ENCODE measurements around the gene NLRP14.

Gene NLRP14

DNA sequence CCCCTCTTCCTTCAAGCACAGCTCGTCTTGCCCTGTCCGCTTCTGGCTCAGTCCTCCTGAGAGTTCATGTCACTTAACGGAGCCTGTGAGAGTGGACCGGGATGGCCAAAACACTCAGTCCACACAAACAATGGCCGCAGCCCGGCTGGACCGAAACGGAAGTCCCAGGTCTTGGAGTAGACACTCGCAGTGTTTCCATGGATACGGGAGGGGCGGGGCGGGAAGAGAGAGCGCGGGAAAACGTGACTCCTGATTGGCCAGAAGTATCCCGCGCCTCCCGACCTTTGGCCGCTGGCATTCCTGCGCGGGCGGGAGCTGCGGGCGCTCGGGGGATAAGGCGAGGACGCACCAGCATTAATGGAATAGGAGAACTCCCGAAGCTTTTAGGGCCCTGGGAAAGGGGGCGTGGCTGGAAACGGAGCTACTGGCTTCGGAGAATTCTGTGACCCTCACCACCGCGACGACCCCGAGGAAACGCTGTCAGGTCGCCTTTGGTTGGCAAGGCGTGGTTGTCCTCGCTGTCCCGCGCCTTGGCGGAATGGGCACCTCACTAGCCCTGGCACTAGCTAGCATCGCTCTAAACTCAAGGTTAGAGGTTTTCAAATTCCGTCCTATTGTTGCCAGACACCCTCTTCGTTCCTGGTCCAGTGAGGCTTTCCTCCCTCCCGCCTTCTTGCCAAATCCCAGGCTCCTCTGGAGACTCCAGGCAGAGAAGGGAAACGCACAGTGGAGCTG is at the start of gene NLRP14, which contains the start of gene ZNF214:
NLRP14 (plus strand) TSS at position 297 of the 735 bp plus-strand sequence. CDS start 18,108 bp downstream, outside the sequence.
ZNF214 (minus strand) TSS at position 164 of the 735 bp plus-strand sequence. CDS start 17,511 bp downstream, outside the sequence.
- DNase-seq = no peak

GRCh38 chr11:6979365-6979764 is 40.9 kb upstream of the NLRP14 start:
- DNase-seq = no peak

DNA sequence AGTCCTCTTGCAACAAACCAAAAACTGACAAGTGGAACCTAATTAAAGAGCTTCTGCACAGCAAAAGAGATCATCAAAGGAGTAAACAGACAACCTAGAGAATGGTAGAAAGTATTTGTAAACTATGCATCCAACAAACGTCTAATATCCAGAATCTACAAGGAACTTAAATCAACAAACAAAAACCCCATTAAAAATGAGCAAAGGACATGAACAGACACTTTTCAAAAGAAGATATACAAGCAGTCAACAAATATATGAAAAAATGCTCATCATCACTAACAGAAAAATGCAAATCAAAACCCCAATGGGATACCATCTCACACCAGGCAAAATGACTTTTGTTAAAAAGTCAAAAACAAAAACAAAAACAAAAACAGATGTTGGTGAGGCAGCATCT is 33.8 kb upstream of the NLRP14 start:
- DNase-seq = no peak

DNA sequence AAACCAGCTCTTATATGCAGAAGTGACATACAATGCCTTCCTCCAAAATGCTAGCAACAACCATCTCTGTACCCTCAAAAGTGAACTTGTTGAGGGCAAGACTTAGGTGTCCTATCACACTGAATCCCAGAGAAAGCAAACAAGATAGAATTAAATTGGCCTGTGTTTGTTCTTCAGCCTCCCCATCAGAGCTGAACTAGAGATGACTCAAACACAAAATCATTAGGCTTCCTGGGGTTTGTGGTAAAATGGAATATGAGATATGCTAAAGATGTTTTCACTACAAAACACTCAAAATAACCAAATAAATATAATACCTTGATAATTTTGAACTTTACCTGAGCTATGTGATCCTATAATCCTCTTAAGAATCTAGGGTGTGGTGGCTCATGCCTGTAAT is 31.8 kb upstream of the NLRP14 start:
- DNase-seq = no peak

DNA sequence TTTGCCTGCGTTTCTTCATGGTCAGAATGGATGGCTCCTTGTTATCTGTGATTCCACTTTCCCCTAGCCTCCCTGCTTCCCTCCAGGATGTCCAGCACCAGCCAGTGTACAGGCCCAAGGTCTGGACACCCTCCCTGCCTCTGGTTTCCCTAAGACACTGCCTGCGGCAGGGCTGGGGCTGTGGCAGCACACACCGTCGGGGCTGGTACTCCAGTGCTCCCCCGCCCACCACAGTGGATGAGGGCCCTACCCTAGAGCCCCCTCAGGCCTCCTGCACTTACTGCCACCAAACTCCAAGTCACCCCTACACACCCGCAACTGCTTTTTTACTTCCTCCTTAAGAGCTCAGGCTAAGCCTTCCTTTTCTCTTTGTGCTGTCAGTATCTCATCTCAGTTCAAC is 29.1 kb upstream of the NLRP14 start:
- DNase-seq = no peak

DNA sequence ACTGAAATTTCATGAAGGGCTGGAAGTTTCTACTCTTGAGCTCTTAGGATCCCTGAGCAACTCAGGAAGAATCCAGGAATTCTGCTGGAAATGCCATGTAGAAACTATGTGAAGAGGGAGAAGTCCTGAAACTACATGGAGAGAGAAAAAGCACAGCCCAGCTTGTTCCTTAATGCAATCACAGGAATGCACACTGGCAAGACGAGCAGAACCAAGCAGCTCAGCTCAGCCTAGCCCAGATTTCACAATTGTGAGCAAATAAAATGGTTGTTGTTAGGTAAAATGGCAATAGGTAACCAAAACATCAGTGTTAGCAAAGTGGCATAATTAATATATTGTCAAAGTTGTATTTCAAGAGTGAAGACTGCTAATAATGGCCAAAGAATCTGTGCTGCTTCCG is 28.3 kb upstream of the NLRP14 start:
- DNase-seq = no peak

- DNase-seq = no peak
Measured at GRCh38 chr11:6992457-6993417, 27.5 kb upstream of the NLRP14 start.

GRCh38 chr11:6995703-6996102 is 24.6 kb upstream of the NLRP14 start:
- no peak for DNase-seq

- no peak for DNase-seq
Measured at GRCh38 chr11:7004482-7004881, 15.8 kb upstream of the NLRP14 start.

- no peak for DNase-seq
Measured at GRCh38 chr11:7014118-7014517, 6.2 kb upstream of the NLRP14 start.

GRCh38 chr11:7016011-7016410 is 4.3 kb upstream of the NLRP14 start:
- DNase-seq = no peak

- no peak for DNase-seq
Measured at GRCh38 chr11:7019500-7020182, 638 bp upstream of the NLRP14 start.

GRCh38 chr11:7021318-7021717 is 1.0 kb downstream of the NLRP14 start:
- no peak for DNase-seq

DNA sequence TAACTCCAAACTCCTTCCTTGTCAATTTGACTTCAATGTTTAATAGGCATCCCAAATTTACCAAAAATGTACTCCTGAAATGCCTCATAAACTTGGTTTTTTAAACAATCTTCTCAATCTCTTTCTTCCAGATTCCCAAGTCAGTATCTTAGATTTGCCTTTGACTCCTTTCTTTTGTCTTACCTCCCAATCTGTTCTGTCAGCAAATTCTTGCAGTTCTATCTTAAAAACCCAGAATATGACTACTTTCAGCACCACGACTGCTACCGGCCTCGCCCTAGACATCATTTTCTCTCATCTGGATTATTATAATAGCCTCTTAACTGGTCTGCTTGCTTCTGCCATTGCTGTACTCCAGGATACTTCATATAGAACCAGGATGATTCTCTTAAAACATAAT is 7.9 kb downstream of the NLRP14 start:
- DNase-seq = no peak

DNA sequence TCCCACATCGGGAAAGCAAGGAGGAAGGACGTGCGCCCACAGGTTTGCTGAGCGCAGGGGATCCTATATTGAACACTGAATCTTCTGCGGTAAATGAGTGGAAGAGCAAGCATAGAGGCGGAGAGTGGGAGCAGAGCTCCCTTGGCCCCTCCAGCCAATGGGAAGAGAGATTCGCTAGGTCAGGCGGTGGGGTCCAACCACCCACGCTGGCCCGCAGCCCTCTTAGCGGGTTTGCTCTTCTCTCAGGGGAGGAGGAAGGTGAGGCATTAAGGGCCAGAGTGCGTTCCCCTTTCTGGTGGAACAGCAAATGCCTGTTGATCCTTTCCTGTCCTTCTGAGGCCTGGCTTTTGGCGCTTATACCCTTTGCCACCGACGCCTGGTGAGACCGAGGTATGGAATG is 10.6 kb downstream of the NLRP14 start:
- DNase-seq = no peak

DNA sequence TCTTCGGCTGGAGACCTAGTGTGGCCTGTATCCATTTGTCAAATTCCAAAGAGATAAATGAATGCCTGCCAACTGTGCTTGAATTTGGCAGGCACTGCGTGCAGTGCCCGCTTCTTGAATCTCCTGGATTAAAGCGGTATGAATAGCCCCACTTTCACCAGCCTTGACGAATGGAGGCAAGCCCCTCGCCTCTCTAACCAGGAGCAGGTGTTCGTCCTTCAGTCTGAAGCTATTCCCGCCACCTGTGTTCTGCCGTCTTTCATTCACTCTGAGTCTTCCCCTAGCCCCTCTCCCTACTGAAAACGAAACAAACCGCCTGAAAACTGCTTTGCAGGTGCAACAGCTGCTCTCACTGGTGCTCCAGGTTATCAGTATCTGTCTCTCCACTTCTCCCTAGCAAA is 11.2 kb downstream of the NLRP14 start:
- no peak for DNase-seq

DNA sequence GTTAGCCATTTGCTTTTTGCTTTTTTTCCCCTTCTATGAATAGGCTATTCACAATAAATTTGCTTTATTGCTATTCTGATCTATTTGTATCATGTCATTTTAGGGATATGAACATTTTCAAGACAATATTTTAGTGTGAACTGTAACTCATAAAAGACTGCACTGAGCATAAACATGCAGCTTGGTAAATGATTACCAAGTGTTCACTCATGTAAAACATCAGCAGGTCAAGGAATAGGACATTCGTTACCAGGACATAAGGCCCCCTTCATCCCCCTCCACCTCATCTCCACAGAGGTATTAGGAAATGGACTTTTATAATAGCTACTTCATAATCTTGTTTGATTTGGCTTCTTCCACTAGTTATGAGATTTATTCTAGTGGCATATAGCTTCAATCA is 12.4 kb downstream of the NLRP14 start:
- DNase-seq = no peak

GRCh38 chr11:7034019-7034418 is 13.7 kb downstream of the NLRP14 start:
- DNase-seq = no peak

DNA sequence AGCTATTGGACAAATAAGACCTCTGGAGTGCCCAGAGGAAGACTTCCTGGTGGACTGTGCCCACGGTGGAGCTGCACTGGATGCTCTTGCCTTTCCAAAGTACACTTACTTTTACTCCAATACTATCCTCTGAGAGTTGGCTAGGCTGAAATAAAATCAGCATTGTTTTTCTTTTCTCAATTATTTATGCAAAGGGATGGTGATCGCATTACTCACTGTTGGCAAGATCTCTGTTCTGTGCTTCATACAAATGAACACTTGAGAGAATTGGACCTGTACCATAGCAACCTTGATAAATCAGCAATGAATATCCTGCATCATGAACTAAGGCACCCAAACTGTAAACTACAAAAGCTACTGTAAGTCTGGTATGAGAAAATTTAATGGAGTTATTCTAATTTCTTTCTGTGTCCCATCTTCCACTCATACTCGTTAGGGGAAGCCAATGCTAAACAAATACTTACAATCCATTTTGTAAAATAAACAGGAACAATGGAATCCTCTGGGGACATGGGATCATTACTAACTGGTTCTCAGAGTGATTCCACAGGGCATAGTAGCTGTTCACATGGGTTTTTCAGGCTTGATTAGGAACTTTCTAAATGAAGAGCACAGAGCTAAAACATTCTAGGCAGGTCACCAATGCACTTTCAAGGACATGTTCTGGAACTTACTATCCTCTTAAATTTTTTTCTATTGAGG is 26.3 kb downstream of the NLRP14 start:
- DNase-seq = no peak

DNA sequence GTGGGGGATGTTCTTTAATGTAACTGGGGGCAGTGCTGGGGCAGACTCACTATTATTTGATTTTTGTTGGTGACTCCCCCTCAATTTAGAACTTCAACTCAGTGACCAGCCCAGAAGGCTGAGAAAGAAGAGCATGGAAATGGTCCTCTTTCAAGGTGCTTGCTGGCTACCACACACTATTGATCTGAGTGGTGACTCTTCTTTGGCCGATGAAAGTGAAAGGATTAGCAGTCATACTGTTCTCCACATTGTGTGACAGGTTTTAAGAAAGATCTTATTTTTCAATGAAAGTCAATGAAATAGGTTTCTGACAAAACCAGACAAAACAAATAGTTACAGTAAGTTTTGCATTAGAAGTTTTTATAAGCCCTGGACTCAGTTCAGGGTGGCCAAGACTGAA is 29.9 kb downstream of the NLRP14 start:
- DNase-seq = no peak

GRCh38 chr11:7056828-7057513 is 36.7 kb downstream of the NLRP14 start:
- no peak for DNase-seq

- DNase-seq = no peak
Measured at GRCh38 chr11:7057641-7058040, 37.4 kb downstream of the NLRP14 start.
